HepG2 (cell line): ENCODE data around the gene TIMM10. TPM values are rescaled to one million over a fixed set of nuclear protein-coding genes. Genes with fewer than 3 reads are reported as not detected.

ENCODE experiments used
- BCL6 ChIP-seq: IDR thresholded peaks from 2 replicates; pipeline ENCODE4 v1.6.1; 2016; ENCODE audit warnings: missing genetic modification reagents, missing compliant biosample characterization
- GLMP ChIP-seq: sonication (generic); formaldehyde crosslinking; IDR thresholded peaks from 2 replicates; pipeline ENCODE4 v1.9.0; 2021; ENCODE audit warnings: missing genetic modification reagents, mild to moderate bottlenecking, borderline replicate concordance
- HDAC2 ChIP-seq: sonication (generic); formaldehyde crosslinking; IDR thresholded peaks from 2 replicates; pipeline ENCODE4 v1.4.0; 2020; ENCODE audit warnings: missing genetic modification reagents
- PHF8 ChIP-seq: sonication (generic); formaldehyde crosslinking; IDR thresholded peaks from 2 replicates; pipeline ENCODE4 v1.5.0; 2020; ENCODE audit warnings: missing genetic modification reagents
- SAP130 ChIP-seq: IDR thresholded peaks from 2 replicates; pipeline ENCODE4 v1.6.1; 2016; ENCODE audit warnings: low read depth
- SMARCE1 ChIP-seq: fragments of 450-650 bp; IDR thresholded peaks from 2 replicates; pipeline ENCODE4 v1.6.1; 2017; ENCODE audit warnings: borderline replicate concordance
- TOE1 ChIP-seq: sonication (generic); formaldehyde crosslinking; IDR thresholded peaks from 2 replicates; pipeline ENCODE4 v1.4.0; 2020; ENCODE audit warnings: mild to moderate bottlenecking, missing genetic modification reagents
- U2AF2 ChIP-seq: fragments of 200-400 bp; formaldehyde crosslinking; IDR thresholded peaks from 2 replicates; pipeline ENCODE4 v1.6.1; 2017; ENCODE audit warnings: low read depth, mild to moderate bottlenecking, low read length
- ZBTB25 ChIP-seq: IDR thresholded peaks from 2 replicates; pipeline ENCODE4 v1.6.1; 2018; ENCODE audit warnings: missing genetic modification reagents
- ZHX1 ChIP-seq: sonication (generic); formaldehyde crosslinking; IDR thresholded peaks from 2 replicates; pipeline ENCODE4 v1.8.1; 2022; ENCODE audit warnings: low read depth, mild to moderate bottlenecking, missing genetic modification reagents
- ZNF264 ChIP-seq: sonication (generic); formaldehyde crosslinking; IDR thresholded peaks from 2 replicates; pipeline ENCODE4 v1.4.0; 2020; ENCODE audit warnings: missing genetic modification reagents
- ZNF296 ChIP-seq: sonication (generic); formaldehyde crosslinking; conservative IDR thresholded peaks from 2 replicates; pipeline ENCODE4 v1.5.0; 2020; ENCODE audit warnings: mild to moderate bottlenecking, missing genetic modification reagents
- ZNF362 ChIP-seq: sonication (generic); formaldehyde crosslinking; IDR thresholded peaks from 2 replicates; pipeline ENCODE4 v1.4.0; 2020; ENCODE audit warnings: missing genetic modification reagents, mild to moderate bottlenecking, borderline replicate concordance
- ZNF678 ChIP-seq: sonication (generic); formaldehyde crosslinking; IDR thresholded peaks from 2 replicates; pipeline ENCODE4 v1.4.0; 2020; ENCODE audit warnings: mild to moderate bottlenecking, missing genetic modification reagents
- ZNF772 ChIP-seq: sonication (generic); formaldehyde crosslinking; IDR thresholded peaks from 2 replicates; pipeline ENCODE4 v1.5.0; 2020; ENCODE audit warnings: mild to moderate bottlenecking, missing genetic modification reagents
- ZNF841 ChIP-seq: sonication (generic); formaldehyde crosslinking; IDR thresholded peaks from 2 replicates; pipeline ENCODE4 v1.8.1; 2023; ENCODE audit warnings: missing genetic modification reagents, borderline replicate concordance
- polyA plus RNA-seq, 8 experiments: library from polyadenylated mRNA; depleted of rRNA in 3 of 8; stranded (reverse) in 7 of 8; unstranded in 1 of 8; fragments of >200 nt; fragmentation: Illumina TruSeq in 4 of 8; extraction: Trizol in 4 of 8; gene quantifications; 2 replicates each; pipeline versions ENCODE4 v1.2.1 to v1.2.3, GENCODE V29; 2011 to 2016; ENCODE audit warnings: low read depth in 4 of 8, missing spikeins in 1 of 8, mixed read lengths in 1 of 8; ENCODE audit not compliant: insufficient read depth in 1 of 8
- total RNA-seq, 5 experiments: library from RNA; depleted of rRNA; stranded (reverse); fragments of >200 nt; fragmentation: Illumina TruSeq; extraction: Trizol; gene quantifications; 2 replicates each; pipeline ENCODE4 v1.2.3, GENCODE V29; 2016; ENCODE audit warnings: low read depth in 1 of 5

Gene TIMM10
- total and polyA plus RNA-seq, 2 of the 13 experiments (the other 11 are each of a cell fraction or from before 2014, with no cell fraction given): 67.8 to 82.2 TPM

GRCh38 chr11:57497303-57498247 is 33.0 kb downstream of the TIMM10 start (continued):
- TF ChIP-seq ZNF264 (CRISPR knock-in tag): peak; percentile 88
- peak; percentile 74 for TF ChIP-seq BCL6
- no peak for TF ChIP-seq ZNF678
- TF ChIP-seq ZBTB25: 0 out of 2 replicates have a peak, but pooled peaks have one; percentile 10
- TF ChIP-seq U2AF2: no peak
- TF ChIP-seq SMARCE1: no peak
- TF ChIP-seq PHF8 (CRISPR knock-in tag): peak; percentile 21; the same call in 1 of the 2 replicates
- peak; percentile 39; the same call in 1 of the 2 replicates for TF ChIP-seq GLMP (CRISPR knock-in tag)
- TF ChIP-seq ZNF772 (CRISPR knock-in tag): no peak; the same call in 1 of the 2 replicates
- TF ChIP-seq ZNF841 (CRISPR knock-in tag): 0 out of 2 replicates have a peak, but pooled peaks have one; percentile 22
- peak; percentile 15; the same call in 1 of the 2 replicates for TF ChIP-seq ZNF362
- peak; percentile 56; the same call in 1 of the 2 replicates for TF ChIP-seq SAP130 (CRISPR knock-in tag)
- TF ChIP-seq TOE1 (CRISPR knock-in tag): 0 out of 2 replicates have a peak, but pooled peaks have one; percentile 32
- TF ChIP-seq ZHX1 (CRISPR knock-in tag): peak; percentile 57; the same call in 1 of the 2 replicates
- peak; percentile 60; the same call in 1 of the 2 replicates for TF ChIP-seq HDAC2 (CRISPR knock-in tag)
- TF ChIP-seq ZNF296: peak; percentile 91
